ENCODE results near the gene AQP10.

DNA sequence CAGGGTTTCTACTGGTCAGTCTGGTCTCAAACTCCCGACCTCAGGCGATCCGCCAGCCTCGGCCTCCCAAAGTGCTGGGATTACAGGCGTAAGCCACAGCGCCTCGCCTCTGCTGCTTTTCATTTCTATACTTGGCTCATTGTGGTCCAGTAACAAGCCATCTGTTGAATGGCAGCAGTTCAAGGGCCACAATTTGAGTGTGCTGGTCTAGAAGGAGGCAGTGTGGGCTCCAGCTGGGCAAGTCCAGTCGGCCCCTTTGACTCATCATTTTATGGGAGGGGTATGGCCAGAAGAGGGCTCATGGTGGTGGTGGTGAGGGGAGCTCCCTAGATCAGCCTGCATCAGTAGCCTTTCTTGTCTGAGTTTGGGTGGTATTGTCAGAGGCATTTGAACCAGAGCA lies 37.6 kb downstream of the AQP10 start:
- TF ChIP-seq, protein P1, sequence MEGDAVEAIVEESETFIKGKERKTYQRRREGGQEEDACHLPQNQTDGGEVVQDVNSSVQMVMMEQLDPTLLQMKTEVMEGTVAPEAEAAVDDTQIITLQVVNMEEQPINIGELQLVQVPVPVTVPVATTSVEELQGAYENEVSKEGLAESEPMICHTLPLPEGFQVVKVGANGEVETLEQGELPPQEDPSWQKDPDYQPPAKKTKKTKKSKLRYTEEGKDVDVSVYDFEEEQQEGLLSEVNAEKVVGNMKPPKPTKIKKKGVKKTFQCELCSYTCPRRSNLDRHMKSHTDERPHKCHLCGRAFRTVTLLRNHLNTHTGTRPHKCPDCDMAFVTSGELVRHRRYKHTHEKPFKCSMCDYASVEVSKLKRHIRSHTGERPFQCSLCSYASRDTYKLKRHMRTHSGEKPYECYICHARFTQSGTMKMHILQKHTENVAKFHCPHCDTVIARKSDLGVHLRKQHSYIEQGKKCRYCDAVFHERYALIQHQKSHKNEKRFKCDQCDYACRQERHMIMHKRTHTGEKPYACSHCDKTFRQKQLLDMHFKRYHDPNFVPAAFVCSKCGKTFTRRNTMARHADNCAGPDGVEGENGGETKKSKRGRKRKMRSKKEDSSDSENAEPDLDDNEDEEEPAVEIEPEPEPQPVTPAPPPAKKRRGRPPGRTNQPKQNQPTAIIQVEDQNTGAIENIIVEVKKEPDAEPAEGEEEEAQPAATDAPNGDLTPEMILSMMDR (IDR thresholded peaks at IDR 0.05) = no peak
- TF ChIP-seq POLR2A (IDR thresholded peaks at IDR 0.05) = no peak

All from lower leg skin (tissue), 3 donors.